SK-N-SH (cell line): ENCODE results near the gene OCA2. TPM values are rescaled to one million over a fixed set of nuclear protein-coding genes. Genes with fewer than 3 reads are reported as not detected.

Experiments
- CTCF ChIA-PET: fragments of 300-600, 350-600 bp; formaldehyde crosslinking; extraction: SDS; loops from one replicate; lab custom pipeline; 2021; lab: Yijun Ruan, JAX
- POLR2A ChIA-PET: fragments of 350-600 bp; sonication (Branson Sonifier 250); formaldehyde crosslinking; extraction: SDS; loops from one replicate; lab custom pipeline; 2020; ENCODE audit warnings: antibody characterized with exemption, inconsistent platforms; lab: Yijun Ruan, JAX
- DNase-seq: peaks from one replicate; pipeline ENCODE4 v3.0.0; 2012
- H2AFZ ChIP-seq: fragments of 200-600 bp; sonication (generic); 2 replicates; pipeline ENCODE4 v1.8.1; 2016; ENCODE audit warnings: antibody characterized with exemption, mild to moderate bottlenecking, low read depth
- H3F3A ChIP-seq: fragments of 200-600 bp; sonication (generic); replicated peaks from 2 replicates; pipeline ENCODE3; 2016; ENCODE audit warnings: antibody characterized with exemption, mild to moderate bottlenecking; ENCODE audit not compliant: insufficient read depth
- H3K27ac ChIP-seq, 2 experiments: fragments of 200-500 bp in 1 of 2; fragments of 200-600 bp in 1 of 2; sonication (Bioruptor generic) in 1 of 2; sonication (generic), shearing (Covaris generic) in 1 of 2; 2 replicates each; pipeline versions ENCODE4 v1.5.1 to v1.6.1; 2014 to 2016; ENCODE audit warnings: low read depth in 2 of 2, inconsistent platforms in 1 of 2, low read length in 1 of 2, mild to moderate bottlenecking in 1 of 2, mixed read lengths in 1 of 2
- H3K27me3 ChIP-seq: fragments of 200-600 bp; sonication (generic), shearing (Covaris generic); 2 replicates; pipeline ENCODE4 v1.6.1; 2016; ENCODE audit warnings: mixed run types; ENCODE audit not compliant: insufficient read depth
- H3K36me3 ChIP-seq, 2 experiments: fragments of 200-500 bp in 1 of 2; fragments of 200-600 bp in 1 of 2; sonication (Bioruptor generic) in 1 of 2; sonication (generic) in 1 of 2; replicated peaks in 1 of 2; 2 replicates each; pipeline versions ENCODE3 to v1.5.1; 2014 to 2016; ENCODE audit warnings: low read length in 1 of 2, mild to moderate bottlenecking in 1 of 2; ENCODE audit not compliant: insufficient read depth in 2 of 2, control insufficient read depth in 1 of 2
- H3K4me1 ChIP-seq, 2 experiments: fragments of 200-500 bp in 1 of 2; fragments of 200-600 bp in 1 of 2; sonication (Bioruptor generic) in 1 of 2; sonication (generic), shearing (Covaris generic) in 1 of 2; 2 replicates each; pipeline versions ENCODE4 v1.5.1 to v1.6.1; 2014 to 2016; ENCODE audit warnings: low read depth in 1 of 2, low read length in 1 of 2, mixed run types in 1 of 2; ENCODE audit not compliant: insufficient read depth in 2 of 2, control insufficient read depth in 1 of 2
- H3K4me2 ChIP-seq: fragments of 200-600 bp; sonication (generic), shearing (Covaris generic); 2 replicates; pipeline ENCODE4 v1.6.1; 2017; ENCODE audit warnings: mixed run types
- H3K4me3 ChIP-seq, 2 experiments: fragments of 200-500 bp in 1 of 2; fragments of 200-600 bp in 1 of 2; sonication (Bioruptor generic) in 1 of 2; sonication (generic), shearing (Covaris generic) in 1 of 2; 2 replicates each; pipeline versions ENCODE4 v1.5.1 to v1.8.1; 2014 to 2016; ENCODE audit warnings: low read depth in 2 of 2, inconsistent platforms in 1 of 2, low read length in 1 of 2, mild to moderate bottlenecking in 1 of 2, mixed read lengths in 1 of 2, moderate library complexity in 1 of 2
- H3K79me2 ChIP-seq: fragments of 200-600 bp; sonication (generic); 2 replicates; pipeline ENCODE4 v1.8.1; 2017; ENCODE audit warnings: mild to moderate bottlenecking; ENCODE audit not compliant: insufficient read depth
- H3K9ac ChIP-seq: fragments of 200-600 bp; sonication (generic); 2 replicates; pipeline ENCODE4 v1.6.1; 2017; ENCODE audit warnings: mixed run types
- H3K9me2 ChIP-seq: fragments of 200-600 bp; sonication (generic); 2 replicates; pipeline ENCODE4 v1.6.1; 2017; ENCODE audit warnings: mixed run types
- H3K9me3 ChIP-seq: fragments of 200-600 bp; sonication (generic); 2 replicates; pipeline ENCODE4 v1.6.1; 2017; ENCODE audit warnings: mixed run types, mild to moderate bottlenecking, moderate library complexity
- H4K20me1 ChIP-seq: fragments of 200-600 bp; sonication (generic); 2 replicates; pipeline ENCODE4 v1.6.1; 2017; ENCODE audit warnings: mild to moderate bottlenecking, mixed run types; ENCODE audit not compliant: insufficient read depth
- CHD2 ChIP-seq: fragments of 150-350 bp; IDR thresholded peaks from 2 replicates; pipeline ENCODE4 v1.6.1; 2018; ENCODE audit warnings: low read length; ENCODE audit not compliant: partially characterized antibody
- CTCF ChIP-seq: fragments of 200-600 bp; sonication (generic); IDR thresholded peaks from 2 replicates; pipeline ENCODE4 v1.6.1; 2017; ENCODE audit warnings: antibody characterized with exemption, mild to moderate bottlenecking, moderate library complexity
- ELF1 ChIP-seq: IDR thresholded peaks from 2 replicates; pipeline ENCODE4 v1.4.0; 2012
- EZH2phosphoT487 ChIP-seq: fragments of 200-600 bp; sonication (generic); IDR thresholded peaks from 2 replicates; pipeline ENCODE4 v1.6.1; 2017; ENCODE audit warnings: low read depth, mixed run types, mild to moderate bottlenecking, antibody characterized with exemption, moderate library complexity, borderline replicate concordance
- FOXJ3 ChIP-seq: sonication (generic); formaldehyde crosslinking; IDR thresholded peaks from 2 replicates; pipeline ENCODE4 v1.5.1; 2020; ENCODE audit warnings: mild to moderate bottlenecking, missing genetic modification reagents
- GABPA ChIP-seq: IDR thresholded peaks from 2 replicates; pipeline ENCODE4 v1.4.0; 2012; ENCODE audit warnings: low read depth, mild to moderate bottlenecking
- GATA2 ChIP-seq: sonication (generic); formaldehyde crosslinking; IDR thresholded peaks from 2 replicates; pipeline ENCODE4 v1.5.0; 2020; ENCODE audit warnings: mild to moderate bottlenecking, missing genetic modification reagents
- JUND ChIP-seq: IDR thresholded peaks from 2 replicates; pipeline ENCODE4 v1.4.0; 2012
- MEF2A ChIP-seq: IDR thresholded peaks from 2 replicates; pipeline ENCODE4 v1.4.0; 2012; ENCODE audit warnings: low read depth, borderline replicate concordance
- MXI1 ChIP-seq: IDR thresholded peaks from 2 replicates; pipeline ENCODE4 v1.6.1; 2012; ENCODE audit warnings: mild to moderate bottlenecking, low read depth, low read length, improper control_type of control experiment
- NRF1 ChIP-seq: IDR thresholded peaks from 2 replicates; pipeline ENCODE4 v1.6.1; 2012; ENCODE audit warnings: low read depth, mild to moderate bottlenecking, low read length
- RAD21 ChIP-seq: IDR thresholded peaks from 2 replicates; pipeline ENCODE4 v1.6.1; 2012; ENCODE audit warnings: mild to moderate bottlenecking, low read length
- RCOR1 ChIP-seq: fragments of 150-350 bp; IDR thresholded peaks from 2 replicates; pipeline ENCODE4 v1.6.1; 2017; ENCODE audit warnings: antibody characterized with exemption, low read length
- RFX5 ChIP-seq: IDR thresholded peaks from 2 replicates; pipeline ENCODE4 v1.6.1; 2012; ENCODE audit warnings: mild to moderate bottlenecking, improper control_type of control experiment, low read length
- USF1 ChIP-seq: IDR thresholded peaks from 2 replicates; pipeline ENCODE4 v1.4.0; 2012; ENCODE audit warnings: low read depth, borderline replicate concordance
- YY1 ChIP-seq: IDR thresholded peaks from 2 replicates; pipeline ENCODE4 v1.4.0; 2012; ENCODE audit warnings: low read depth, mild to moderate bottlenecking
- ZBTB33 ChIP-seq: IDR thresholded peaks from 2 replicates; pipeline ENCODE4 v1.4.0; 2012; ENCODE audit warnings: low read depth, borderline replicate concordance
- WGBS: methylation state at CpG from one replicate; pipeline ENCODE4 v1.1.6; 2017; ENCODE audit warnings: low lambda C conversion rate; 5-methylcytosine and 5-hydroxymethylcytosine counted together
- polyA plus RNA-seq, 3 experiments: library from polyadenylated mRNA; depleted of rRNA; stranded (reverse); fragments of >200 nt; gene quantifications; 2 replicates each; pipeline ENCODE4 v1.2.3, GENCODE V29; 2012
- TF ChIP-seq, protein P1 (sequence below): IDR thresholded peaks from 2 replicates; pipeline ENCODE4; 2012

OCA2 gene
- polyA plus RNA-seq, 1 of the 3 experiments (the other 2 are of a cell fraction), result 0.16 TPM

GRCh38 chr15:27817258-27817657 is 281.9 kb downstream of the OCA2 start:
- no peak overlapping the region for H3K9ac ChIP-seq
- no peak for DNase-seq
- ChIA-PET CTCF (no interaction called here), POLR2A (no interaction called here)
- no peaks in the 10 kb centered on the region for H3K4me1 ChIP-seq
- TF ChIP-seq MEF2A, result no peak
- no peak for TF ChIP-seq GABPA
- TF ChIP-seq ELF1, result no peak
- no peak for TF ChIP-seq MXI1
- no peak for TF ChIP-seq USF1
- TF ChIP-seq CHD2, result no peak
- no peak for TF ChIP-seq RFX5
- no peak for TF ChIP-seq GATA2 (CRISPR knock-in tag)
- no peak for TF ChIP-seq RAD21
- TF ChIP-seq JUND, result no peak
- TF ChIP-seq YY1, result no peak
- TF ChIP-seq ZBTB33, result no peak
- TF ChIP-seq CTCF, result no peak
- no peak for TF ChIP-seq RCOR1
- 0 out of 2 replicates have a peak, but pooled peaks cover 4% of the 10 kb centered on the region for H3K9me3 ChIP-seq
- no peak overlapping the region for H3K4me2 ChIP-seq
- no peaks in the 10 kb centered on the region for H3K9me2 ChIP-seq
- H4K20me1 ChIP-seq, result no peaks in the 10 kb centered on the region
- H3K79me2 ChIP-seq, result no peaks in the 10 kb centered on the region
- no peak overlapping the region for H2AFZ ChIP-seq
- 25% methylated on average over 3 of the region's 3 CpGs for WGBS
- H3K27me3 ChIP-seq, result no peaks in the 10 kb centered on the region
- H3K36me3 ChIP-seq, result no peaks in the 10 kb centered on the region
- H3F3A ChIP-seq, result no peaks in the 10 kb centered on the region
- H3K27ac ChIP-seq, result no peak overlapping the region
- H3K4me3 ChIP-seq, result no peak overlapping the region

DNA sequence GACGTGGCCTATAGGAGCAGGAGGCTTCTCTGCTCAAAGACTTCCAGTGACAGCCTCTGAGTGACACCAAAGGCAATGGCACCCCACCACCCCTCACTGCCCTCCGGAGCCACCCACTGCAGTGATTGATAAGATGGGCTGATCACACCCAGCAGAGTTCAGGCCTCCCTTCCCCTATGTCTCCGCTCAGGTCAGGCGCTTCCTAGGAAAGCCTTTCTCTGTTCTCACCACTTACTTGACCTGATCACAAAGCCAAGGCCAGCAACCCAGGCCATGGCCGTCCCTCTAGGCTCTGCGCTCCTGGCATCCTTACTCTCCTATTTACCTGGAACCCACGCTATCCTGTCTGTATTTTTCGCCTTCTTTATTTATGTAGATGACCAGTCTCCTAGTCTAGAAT is 282.3 kb downstream of the OCA2 start:
- WGBS, result 42% methylated on average over 8 of the region's 8 CpGs
- POLR2A ChIA-PET, result no interaction called here
- CTCF ChIA-PET, result no interaction called here
- Histone ChIP-seq H3K9ac (no peak overlapping the region), H3K27me3 (no peaks in the 10 kb centered on the region), H2AFZ (no peak overlapping the region), H4K20me1 (no peaks in the 10 kb centered on the region), H3K4me2 (no peak overlapping the region), H3K4me3 (no peak overlapping the region), H3K79me2 (no peaks in the 10 kb centered on the region)
- DNase-seq, result no peak
- TF ChIP-seq ELF1 (no peak), NRF1 (no peak), RFX5 (no peak), RCOR1 (no peak), USF1 (no peak), GABPA (no peak), FOXJ3 (no peak), EZH2phosphoT487 (no peak)
- TF ChIP-seq, protein P1, sequence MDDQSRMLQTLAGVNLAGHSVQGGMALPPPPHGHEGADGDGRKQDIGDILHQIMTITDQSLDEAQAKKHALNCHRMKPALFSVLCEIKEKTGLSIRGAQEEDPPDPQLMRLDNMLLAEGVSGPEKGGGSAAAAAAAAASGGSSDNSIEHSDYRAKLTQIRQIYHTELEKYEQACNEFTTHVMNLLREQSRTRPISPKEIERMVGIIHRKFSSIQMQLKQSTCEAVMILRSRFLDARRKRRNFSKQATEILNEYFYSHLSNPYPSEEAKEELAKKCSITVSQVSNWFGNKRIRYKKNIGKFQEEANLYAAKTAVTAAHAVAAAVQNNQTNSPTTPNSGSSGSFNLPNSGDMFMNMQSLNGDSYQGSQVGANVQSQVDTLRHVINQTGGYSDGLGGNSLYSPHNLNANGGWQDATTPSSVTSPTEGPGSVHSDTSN, result no peak
- TF ChIP-seq, all 33 proteins: peak for 0
- Histone ChIP-seq H3K4me1 (no peaks in the 10 kb centered on the region), H3K36me3 (no peaks in the 10 kb centered on the region), H3F3A (no peaks in the 10 kb centered on the region), H3K9me2 (no peaks in the 10 kb centered on the region), H3K9me3 (0 out of 2 replicates have a peak, but pooled peaks cover 4% of the 10 kb centered on the region), H3K27ac (no peak overlapping the region)
